NT2/D1 (cell line): Measurements from ENCODE around the gene NOC2L.

Experiments
- DNase-seq: peaks from one replicate; pipeline ENCODE4 v3.0.0-alpha.2; 2011; ENCODE audit warnings: low read depth, low spot score
- H3K27me3 ChIP-seq: 2 replicates; pipeline ENCODE4 v1.6.0; 2011; ENCODE audit warnings: mild to moderate bottlenecking; ENCODE audit not compliant: insufficient read length, insufficient read depth
- H3K36me3 ChIP-seq: 2 replicates; pipeline ENCODE4 v1.6.1; 2011; ENCODE audit warnings: mild to moderate bottlenecking, low read length, mixed read lengths; ENCODE audit not compliant: insufficient read depth, insufficient read length
- H3K4me1 ChIP-seq: 2 replicates; pipeline ENCODE4 v1.5.1; 2011; ENCODE audit not compliant: insufficient read depth, insufficient read length
- H3K4me3 ChIP-seq: 2 replicates; pipeline ENCODE4 v1.5.1; 2011; ENCODE audit warnings: low read depth; ENCODE audit not compliant: insufficient read length
- H3K9ac ChIP-seq: 2 replicates; pipeline ENCODE4 v1.6.0; 2011; ENCODE audit warnings: low read depth; ENCODE audit not compliant: insufficient read length
- H3K9me3 ChIP-seq: 2 replicates; pipeline ENCODE4 v1.5.1; 2011; ENCODE audit warnings: mild to moderate bottlenecking, low read length; ENCODE audit not compliant: insufficient read depth
- SUZ12 ChIP-seq: IDR thresholded peaks from 2 replicates; pipeline ENCODE4 v1.6.1; 2011; ENCODE audit not compliant: insufficient read length, insufficient read depth; ENCODE audit errors: extremely low read depth
- YY1 ChIP-seq: IDR thresholded peaks from 2 replicates; pipeline ENCODE4 v1.6.1; 2011; ENCODE audit not compliant: insufficient read length, insufficient read depth
- ZNF274 ChIP-seq: IDR thresholded peaks from 2 replicates; pipeline ENCODE4 v1.6.1; 2011; ENCODE audit warnings: mild to moderate bottlenecking, low read depth, low read length

NOC2L gene

DNA sequence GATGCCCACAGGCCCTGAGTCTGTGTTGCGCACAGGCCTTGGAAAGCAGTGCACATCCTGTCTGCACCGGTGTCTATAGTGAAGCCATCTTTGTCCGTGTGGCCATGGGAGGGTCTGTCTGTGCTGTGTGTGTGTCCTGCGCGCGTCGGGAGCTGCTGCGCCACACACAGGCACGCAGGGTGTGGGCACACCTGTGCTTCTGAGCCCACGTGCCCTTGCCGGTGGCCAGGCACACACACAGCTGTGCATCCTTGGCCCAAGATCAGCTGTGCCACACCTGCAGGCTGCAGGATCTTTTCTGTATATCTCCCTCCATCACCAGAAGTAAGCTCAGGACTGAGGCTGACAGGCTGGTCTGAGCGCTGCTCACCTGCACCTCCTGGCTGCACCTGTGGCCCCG lies 38.5 kb downstream of the NOC2L start:
- DNase-seq: no peak
- Histone ChIP-seq H3K9me3 (no peaks in the 10 kb centered on the region; the same call in 1 of the 2 replicates), H3K27me3 (peaks cover 94% of the 10 kb centered on the region), H3K4me1 (peaks cover 14% of the 10 kb centered on the region), H3K36me3 (no peaks in the 10 kb centered on the region), H3K9ac (peak overlapping the region; percentile 17), H3K4me3 (no peak overlapping the region)
- TF ChIP-seq ZNF274: no peak
- no peak for TF ChIP-seq YY1
- TF ChIP-seq SUZ12: no peak

DNA sequence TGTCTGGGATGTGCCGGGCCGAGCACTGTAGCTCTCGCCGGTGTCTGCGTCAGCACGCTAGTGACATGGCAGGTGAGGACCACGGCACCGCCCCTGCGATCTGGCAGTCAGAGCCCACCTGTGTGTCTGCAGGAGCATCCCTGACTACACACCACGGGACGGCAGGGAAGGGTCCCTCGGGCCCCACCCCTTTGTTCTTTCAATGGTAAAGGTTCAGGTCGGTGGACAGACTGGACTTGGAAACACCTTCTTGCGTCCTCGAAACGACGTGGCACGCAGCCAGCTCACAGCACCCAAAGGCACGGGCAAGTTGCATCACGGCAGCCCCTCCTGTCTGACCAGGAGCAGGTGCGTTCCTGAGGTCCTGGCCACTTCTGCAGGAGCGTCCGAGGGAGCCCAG lies 39.0 kb downstream of the NOC2L start:
- TF ChIP-seq ZNF274: no peak
- TF ChIP-seq YY1: no peak
- no peak for TF ChIP-seq SUZ12
- H3K4me3 ChIP-seq: no peak overlapping the region
- H3K9ac ChIP-seq: peak overlapping the region; percentile 17
- no peak for DNase-seq
- no peaks in the 10 kb centered on the region for H3K36me3 ChIP-seq
- H3K9me3 ChIP-seq: no peaks in the 10 kb centered on the region; the same call in 1 of the 2 replicates
- peaks cover 94% of the 10 kb centered on the region for H3K27me3 ChIP-seq
- H3K4me1 ChIP-seq: peaks cover 14% of the 10 kb centered on the region

DNA sequence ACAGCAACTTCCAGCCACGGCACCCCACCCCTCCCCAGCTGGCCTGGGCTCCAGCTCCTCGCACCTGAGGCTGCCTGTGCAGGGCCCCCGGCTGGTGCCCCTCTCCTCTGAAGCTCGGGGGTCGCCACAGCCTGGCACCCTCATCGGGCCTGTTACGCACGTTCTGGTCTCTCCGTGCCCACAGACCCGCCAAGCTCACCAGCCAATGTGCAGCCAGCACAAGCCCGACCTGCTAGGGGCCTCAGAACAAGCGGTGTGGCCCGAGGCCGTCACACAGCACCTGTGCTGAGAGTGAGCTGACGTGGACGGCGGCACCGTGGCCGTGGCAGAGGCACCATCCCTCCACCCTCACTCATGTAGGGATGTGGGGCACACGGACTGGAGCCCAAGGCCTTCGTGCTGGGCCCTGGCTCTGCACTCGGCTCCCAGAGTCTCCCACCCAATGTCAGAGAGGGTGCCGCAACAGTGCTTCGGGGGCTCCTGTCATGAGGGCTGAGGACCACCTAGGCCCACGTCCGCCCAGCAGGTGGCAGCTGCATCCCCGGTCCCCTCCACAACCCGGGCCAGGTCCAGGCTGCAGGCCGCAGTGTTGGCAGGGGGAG lies 39.7 kb downstream of the NOC2L start:
- H3K36me3 ChIP-seq: no peaks in the 10 kb centered on the region
- no peak for DNase-seq
- H3K4me1 ChIP-seq: peaks cover 14% of the 10 kb centered on the region
- no peak overlapping the region for H3K9ac ChIP-seq
- TF ChIP-seq YY1 (no peak), ZNF274 (no peak), SUZ12 (no peak)
- H3K9me3 ChIP-seq: no peaks in the 10 kb centered on the region; the same call in 1 of the 2 replicates
- H3K4me3 ChIP-seq: no peak overlapping the region
- H3K27me3 ChIP-seq: peaks cover 89% of the 10 kb centered on the region

GRCh38 chr1:918843-919242 lies 40.2 kb downstream of the NOC2L start:
- TF ChIP-seq SUZ12 (no peak), YY1 (no peak), ZNF274 (no peak)
- Histone ChIP-seq H3K9me3 (no peaks in the 10 kb centered on the region; the same call in 1 of the 2 replicates), H3K9ac (no peak overlapping the region), H3K4me1 (peaks cover 14% of the 10 kb centered on the region), H3K36me3 (no peaks in the 10 kb centered on the region), H3K27me3 (peaks cover 87% of the 10 kb centered on the region), H3K4me3 (no peak overlapping the region)
- DNase-seq: no peak

DNA sequence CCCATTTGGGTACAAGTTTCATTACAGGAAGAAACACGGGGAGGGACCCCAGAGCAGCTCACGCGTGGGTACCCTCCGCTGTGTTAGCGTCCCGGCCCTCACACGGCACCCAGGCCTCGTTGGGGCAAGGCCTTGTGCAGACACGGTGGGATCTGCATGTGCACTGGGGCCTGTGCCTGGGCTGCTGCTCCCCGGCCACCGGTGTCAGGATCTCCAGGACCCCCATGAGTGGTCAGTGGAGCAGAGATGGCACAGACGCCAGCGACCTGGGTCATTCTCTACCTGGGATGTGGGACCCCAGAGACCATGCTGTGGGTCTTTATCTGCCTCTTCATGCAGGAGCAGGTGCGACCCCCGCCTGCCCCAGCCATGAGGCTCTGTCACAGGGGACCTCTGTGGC lies 40.7 kb downstream of the NOC2L start:
- peaks cover 83% of the 10 kb centered on the region for H3K27me3 ChIP-seq
- no peak for DNase-seq
- peaks cover 13% of the 10 kb centered on the region for H3K4me1 ChIP-seq
- H3K9ac ChIP-seq: no peak overlapping the region
- H3K9me3 ChIP-seq: no peaks in the 10 kb centered on the region; the same call in 1 of the 2 replicates
- no peak for TF ChIP-seq ZNF274
- no peak for TF ChIP-seq YY1
- TF ChIP-seq SUZ12: no peak
- H3K4me3 ChIP-seq: no peak overlapping the region
- no peaks in the 10 kb centered on the region for H3K36me3 ChIP-seq

DNA sequence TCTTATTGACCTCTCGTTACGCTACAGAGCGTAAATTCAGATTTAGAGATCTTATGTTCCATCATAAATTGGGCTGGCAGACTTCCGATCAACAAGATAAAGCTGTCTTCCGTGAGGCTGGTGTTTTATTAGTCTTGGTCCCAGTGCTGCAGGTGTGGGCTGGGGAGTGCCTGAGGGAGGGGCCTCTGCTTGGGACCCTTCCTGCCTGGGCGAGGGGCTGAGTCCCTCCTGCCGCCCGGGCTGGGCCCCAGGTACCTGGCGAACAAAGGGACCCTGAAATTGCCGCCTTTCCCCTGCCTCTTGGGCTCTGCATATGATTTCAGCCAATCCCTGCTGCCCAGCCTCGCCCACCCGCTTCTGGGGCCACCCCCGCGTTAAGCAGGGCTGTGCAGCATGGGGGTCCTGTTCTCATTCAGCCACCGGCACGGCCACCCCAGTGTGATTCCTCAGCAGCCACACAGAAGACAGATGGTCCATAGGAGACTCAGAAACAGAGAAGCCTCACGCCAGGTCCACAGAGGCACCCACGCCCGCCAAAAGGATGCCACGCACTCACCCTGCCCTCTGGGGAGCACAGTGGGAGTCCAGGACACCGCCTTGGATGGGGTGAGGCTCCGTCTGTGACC lies 41.5 kb downstream of the NOC2L start:
- H3K9me3 ChIP-seq: no peaks in the 10 kb centered on the region; the same call in 1 of the 2 replicates
- no peaks in the 10 kb centered on the region for H3K36me3 ChIP-seq
- H3K9ac ChIP-seq: no peak overlapping the region
- peaks cover 12% of the 10 kb centered on the region for H3K4me1 ChIP-seq
- no peak for DNase-seq
- peaks cover 76% of the 10 kb centered on the region for H3K27me3 ChIP-seq
- H3K4me3 ChIP-seq: no peak overlapping the region
- TF ChIP-seq SUZ12: no peak
- TF ChIP-seq YY1: no peak
- TF ChIP-seq ZNF274: no peak

GRCh38 chr1:917076-917459 lies 42.0 kb downstream of the NOC2L start:
- Histone ChIP-seq H3K9me3 (no peaks in the 10 kb centered on the region; the same call in 1 of the 2 replicates), H3K36me3 (no peaks in the 10 kb centered on the region), H3K4me1 (peaks cover 12% of the 10 kb centered on the region), H3K27me3 (peaks cover 71% of the 10 kb centered on the region), H3K9ac (no peak overlapping the region), H3K4me3 (no peak overlapping the region)
- TF ChIP-seq SUZ12 (no peak), ZNF274 (no peak), YY1 (no peak)
- DNase-seq: no peak
